Activated T-cell treated with anti-CD3 and anti-CD28 coated beads, Interleukin-2, amount 50 U/mL, for 4 hours (primary cell): ENCODE measurements around the gene NAA15. TPM values are rescaled to one million over a fixed set of nuclear protein-coding genes. Genes with fewer than 3 reads are reported as not detected.

ENCODE experiments used
- ATAC-seq, 2 donors: fragments of 200-7000 bp; cut with Tn5 transposase; one replicate each; pipeline ENCODE4 v1.10.0; 2021
- DNase-seq: peaks from one replicate; pipeline ENCODE4 v3.0.0-alpha.2; 2020
- H3K27me3 Mint-ChIP-seq: one replicate; pipeline ENCODE4 v1.8.0; 2021; ENCODE audit warnings: low read depth, mixed read lengths
- H3K36me3 Mint-ChIP-seq: one replicate; pipeline ENCODE4 v1.8.0; 2022; ENCODE audit warnings: mixed read lengths; ENCODE audit not compliant: insufficient read depth
- H3K4me1 Mint-ChIP-seq: one replicate; pipeline ENCODE4 v1.8.0; 2021; ENCODE audit warnings: low read depth, mixed read lengths
- H3K4me3 Mint-ChIP-seq: one replicate; pipeline ENCODE4 v1.8.0; 2021; ENCODE audit warnings: mild to moderate bottlenecking, moderate library complexity, mixed read lengths
- H3K9me3 Mint-ChIP-seq: one replicate; pipeline ENCODE4 v1.8.0; 2021; ENCODE audit warnings: mixed read lengths
- total RNA-seq, 3 donors: library from RNA; stranded (reverse); gene quantifications; one replicate each; pipeline ENCODE4 v1.2.1, GENCODE V29; 2021

Gene NAA15
- total RNA-seq, 3 donors from 2014 or later, result 137 to 149 (median 144) TPM

DNA sequence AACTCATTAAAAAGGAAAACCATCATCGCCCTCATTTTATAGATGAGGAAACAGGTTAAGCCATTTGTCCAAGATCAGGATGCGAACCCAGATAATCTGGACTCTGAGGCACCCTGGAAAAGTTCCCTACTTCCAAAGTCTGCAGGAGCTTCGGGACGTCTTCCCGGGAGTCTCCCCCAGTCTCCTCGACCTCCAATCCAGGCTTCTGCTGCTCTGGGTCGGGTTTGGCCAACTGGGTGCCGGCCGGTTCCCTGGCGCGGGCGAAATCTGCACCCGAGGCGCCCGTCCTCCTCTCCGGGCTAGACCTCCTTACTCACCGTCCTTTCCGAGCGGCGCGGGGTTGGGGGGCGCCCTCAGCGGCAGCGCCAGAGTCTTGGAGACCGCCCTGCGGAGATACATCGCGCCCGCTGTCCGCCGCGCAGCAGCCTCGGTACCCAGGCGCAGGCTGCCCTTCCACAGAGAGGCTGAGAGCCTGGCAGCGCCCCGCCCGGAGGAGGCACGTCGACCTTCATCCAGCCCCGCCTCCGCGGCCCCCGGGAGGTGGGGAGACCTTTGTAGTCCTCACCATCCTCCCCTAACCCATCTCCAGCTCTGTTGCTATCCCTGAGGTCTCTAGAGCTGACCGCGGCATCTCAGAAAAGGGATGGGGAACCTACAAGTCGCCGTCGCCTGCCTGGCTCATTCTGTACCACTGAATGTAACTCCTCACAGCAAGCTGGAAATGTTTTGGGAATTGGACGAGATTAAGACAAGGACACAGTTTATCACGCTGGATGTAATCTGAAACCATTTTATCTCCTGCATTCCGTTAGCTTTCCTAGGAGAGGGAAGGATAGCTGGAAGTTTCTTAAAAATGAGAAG, 21.3 kb upstream of the NAA15 start, which contains the start of gene MGARP:
TSS of gene MGARP (minus strand) at position 466 of the 861 bp plus-strand sequence. CDS start at position 399, 67 bp downstream.
- peaks cover 47% of the 10 kb centered on the region for H3K27me3 Mint-ChIP-seq
- H3K4me1 Mint-ChIP-seq, result peaks cover 11% of the 10 kb centered on the region
- DNase-seq, result peak; percentile 16
- peak; percentile 81 to 87 for ATAC-seq
- H3K4me3 Mint-ChIP-seq, result peak within 1 kb of the TSS; percentile 76
- peaks cover 4% of the 10 kb centered on the region for H3K9me3 Mint-ChIP-seq
- peaks cover 4% of the 10 kb centered on the region for H3K36me3 Mint-ChIP-seq

DNA sequence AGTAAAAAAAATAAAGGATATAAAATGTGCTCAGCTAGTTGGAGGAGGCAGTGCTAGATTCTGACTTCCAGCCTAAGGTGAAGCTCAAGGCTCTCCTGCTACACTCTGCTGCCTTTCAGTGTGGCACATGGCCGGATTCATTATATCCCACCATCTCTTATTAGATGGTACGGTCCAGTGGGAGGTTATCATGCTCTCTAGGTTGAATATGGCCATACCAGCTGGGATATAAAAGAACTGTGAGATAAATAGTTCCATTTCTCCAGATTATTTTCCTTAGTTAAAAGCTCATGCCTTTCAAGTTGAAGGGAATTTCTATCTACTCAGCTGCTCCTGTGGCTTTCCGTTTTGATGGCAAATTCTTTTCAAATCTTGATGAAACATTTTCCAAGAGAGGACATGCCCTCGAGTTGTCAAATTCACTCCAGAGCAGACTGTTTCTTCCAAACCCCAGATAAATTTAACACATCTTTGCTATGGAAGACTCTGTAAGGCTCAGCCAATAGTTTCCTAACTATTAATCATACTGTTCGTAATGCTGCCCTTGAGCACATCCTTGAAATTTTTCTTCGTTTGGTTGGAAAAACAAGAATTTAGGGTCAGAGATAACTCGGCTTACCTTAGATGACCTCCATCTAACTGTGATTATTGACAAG, 19.1 kb upstream of the NAA15 start:
- peaks cover 36% of the 10 kb centered on the region for H3K27me3 Mint-ChIP-seq
- DNase-seq (no peak), ATAC-seq (no peak)
- H3K36me3 Mint-ChIP-seq, result peaks cover 4% of the 10 kb centered on the region
- peaks cover 11% of the 10 kb centered on the region for H3K4me1 Mint-ChIP-seq
- peaks cover 4% of the 10 kb centered on the region for H3K9me3 Mint-ChIP-seq
- H3K4me3 Mint-ChIP-seq, result no peak overlapping the region

DNA sequence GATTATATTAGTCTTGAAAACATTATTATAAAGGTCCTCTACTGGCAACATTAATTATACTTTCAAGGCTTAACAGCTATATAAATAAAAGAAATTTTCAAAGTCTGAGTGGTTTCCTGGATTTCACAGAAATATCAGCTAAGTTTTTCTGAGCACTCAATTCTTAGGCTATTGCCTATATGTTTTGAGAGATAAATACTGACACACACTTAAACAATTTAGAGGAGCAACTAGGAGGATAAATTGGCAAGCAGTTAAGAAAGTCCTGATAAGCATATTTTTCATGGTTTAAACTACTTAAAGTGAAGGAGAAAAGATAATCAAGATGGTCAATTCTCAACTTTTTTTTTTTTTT, 18.6 kb upstream of the NAA15 start:
- Mint-ChIP-seq H3K27me3 (peaks cover 33% of the 10 kb centered on the region), H3K9me3 (peaks cover 4% of the 10 kb centered on the region), H3K4me3 (no peak overlapping the region), H3K4me1 (peaks cover 11% of the 10 kb centered on the region), H3K36me3 (peaks cover 4% of the 10 kb centered on the region)
- no peak for DNase-seq
- no peak for ATAC-seq

DNA sequence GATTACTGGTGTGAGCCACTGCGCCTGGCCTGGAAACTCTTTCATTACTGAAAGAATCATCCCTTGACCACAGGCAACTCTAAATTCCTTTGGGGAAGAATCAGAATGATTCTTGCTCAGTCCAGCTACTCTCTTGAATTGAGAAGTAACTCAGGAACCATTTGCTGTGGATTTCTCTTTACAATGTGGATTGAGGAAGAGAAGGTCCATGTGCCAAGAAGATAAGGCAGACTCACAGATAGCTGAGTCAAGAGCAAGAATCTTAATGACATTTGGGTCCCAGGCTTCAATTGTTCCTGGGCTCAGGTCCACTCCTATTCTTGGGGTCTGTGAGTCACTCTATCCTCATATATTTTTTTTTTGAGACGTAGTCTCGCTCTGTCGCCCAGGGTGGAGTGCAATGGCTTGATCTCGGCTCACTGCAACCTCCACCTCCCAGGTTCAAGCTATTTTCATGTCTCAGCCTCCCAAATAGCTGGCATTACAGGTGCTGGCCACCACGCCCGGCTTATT, 15.1 kb upstream of the NAA15 start:
- peaks cover 2% of the 10 kb centered on the region for H3K4me1 Mint-ChIP-seq
- H3K36me3 Mint-ChIP-seq, result peaks cover 15% of the 10 kb centered on the region
- H3K9me3 Mint-ChIP-seq, result peaks cover 4% of the 10 kb centered on the region
- peaks cover under 1% of the 10 kb centered on the region for H3K27me3 Mint-ChIP-seq
- no peak for DNase-seq
- ATAC-seq, result no peak
- H3K4me3 Mint-ChIP-seq, result no peak overlapping the region

DNA sequence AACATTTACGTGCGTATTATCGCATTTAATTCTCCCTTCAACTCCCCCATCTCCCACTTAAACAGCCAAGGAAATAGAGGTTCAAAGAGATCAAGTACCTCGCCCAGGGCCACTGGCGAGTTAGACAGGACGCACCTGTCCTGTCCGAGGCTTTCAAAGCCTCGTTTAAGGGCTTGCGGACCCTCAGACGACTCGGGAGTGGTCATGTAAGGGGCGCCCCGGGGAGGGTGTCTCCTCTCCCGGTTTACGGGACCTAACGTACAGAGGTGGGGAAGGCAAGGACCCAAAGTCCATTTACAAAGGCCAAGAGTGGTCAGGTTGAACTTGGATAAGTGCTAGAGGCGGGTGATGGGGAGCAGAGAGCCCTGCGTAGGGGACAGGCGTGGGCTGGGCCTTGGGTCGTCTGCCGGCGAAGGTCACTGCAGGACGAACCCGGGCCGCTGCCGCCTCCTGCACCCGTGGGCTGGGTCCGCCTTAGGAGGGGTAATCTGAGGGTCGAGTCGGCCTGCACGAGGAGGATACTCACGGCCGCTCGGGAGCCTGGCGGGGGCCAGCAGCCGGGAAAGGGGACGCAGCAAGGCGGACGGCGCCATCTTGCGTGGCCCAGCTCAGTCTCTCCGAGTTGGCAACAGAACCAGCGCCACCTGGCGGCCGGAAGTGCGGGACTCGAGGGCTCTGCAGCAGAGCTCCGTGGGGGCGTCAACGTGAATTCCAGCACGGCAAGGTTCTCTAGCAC, 5.9 kb upstream of the NAA15 start:
- no peaks in the 10 kb centered on the region for H3K9me3 Mint-ChIP-seq
- no peaks in the 10 kb centered on the region for H3K27me3 Mint-ChIP-seq
- DNase-seq (peak; percentile 100), ATAC-seq (peak; percentile 95 to 98)
- H3K36me3 Mint-ChIP-seq, result peaks cover 3% of the 10 kb centered on the region
- H3K4me1 Mint-ChIP-seq, result peaks cover 29% of the 10 kb centered on the region
- peak overlapping the region; percentile 98 for H3K4me3 Mint-ChIP-seq

DNA sequence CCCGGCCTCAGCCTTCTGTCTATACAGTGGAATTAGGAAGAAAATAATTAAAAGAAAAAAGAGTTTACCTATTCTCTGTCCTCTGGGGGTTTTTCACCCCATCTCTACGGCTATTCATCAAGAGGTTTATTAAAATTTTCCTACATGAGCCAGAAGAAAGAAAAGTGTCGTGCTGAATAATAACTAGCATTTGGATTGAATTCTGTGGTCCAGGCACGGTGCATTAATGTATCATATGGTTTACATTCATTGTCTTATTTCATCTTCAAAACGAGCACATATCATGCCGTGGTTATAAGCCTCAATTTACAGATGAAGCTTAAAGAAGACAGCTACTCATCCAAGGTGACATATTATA, 5.4 kb upstream of the NAA15 start:
- Mint-ChIP-seq H3K36me3 (peaks cover 2% of the 10 kb centered on the region), H3K9me3 (no peaks in the 10 kb centered on the region), H3K4me3 (peak overlapping the region; percentile 98), H3K27me3 (no peaks in the 10 kb centered on the region), H3K4me1 (peaks cover 34% of the 10 kb centered on the region)
- ATAC-seq (peak; percentile 6 to 16), DNase-seq (no peak)

DNA sequence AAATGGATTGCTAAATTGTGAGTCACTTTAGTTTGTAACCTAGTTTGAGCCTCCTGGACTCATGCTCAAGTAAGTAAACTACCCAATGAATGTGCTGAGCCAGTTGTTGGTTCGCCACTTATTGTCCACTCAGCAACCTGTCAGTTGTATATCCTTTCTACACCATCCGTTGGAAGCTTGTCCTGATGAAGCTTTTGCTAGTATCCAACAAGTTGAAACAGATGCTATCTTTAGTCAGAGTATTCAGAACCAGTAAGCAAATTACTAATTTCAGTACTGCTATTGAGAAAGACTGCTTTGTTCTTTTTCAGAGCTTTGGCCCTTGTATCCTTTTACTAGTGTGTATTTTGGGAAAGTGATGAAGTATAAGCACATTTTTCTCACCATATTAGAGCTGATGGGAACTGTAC, 4.3 kb upstream of the NAA15 start:
- no peak for ATAC-seq
- no peak overlapping the region for H3K4me3 Mint-ChIP-seq
- peaks cover 36% of the 10 kb centered on the region for H3K4me1 Mint-ChIP-seq

DNA sequence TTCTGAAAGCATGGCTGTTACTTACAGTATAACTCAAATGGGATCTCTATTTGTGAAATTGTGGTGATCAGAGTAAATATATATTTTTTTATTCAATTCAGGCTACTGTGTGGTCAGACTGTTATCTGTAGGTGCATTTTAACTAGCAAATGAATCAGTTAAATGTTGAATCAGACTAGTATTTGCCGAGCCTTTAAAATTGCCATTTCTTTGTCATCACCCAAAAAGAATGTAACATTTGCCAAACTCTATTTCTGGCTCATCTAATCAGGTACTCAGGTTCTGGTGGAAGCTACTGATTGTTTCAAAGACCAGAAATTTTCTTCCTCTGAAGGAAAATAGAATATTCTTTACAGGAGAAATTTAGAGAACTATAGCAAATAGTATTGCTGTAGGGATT, 1.8 kb upstream of the NAA15 start:
- H3K27me3 Mint-ChIP-seq, result no peaks in the 10 kb centered on the region
- H3K4me3 Mint-ChIP-seq, result peak overlapping the region; percentile 16
- no peak for DNase-seq
- H3K9me3 Mint-ChIP-seq, result no peaks in the 10 kb centered on the region
- no peak for ATAC-seq
- peaks cover 48% of the 10 kb centered on the region for H3K4me1 Mint-ChIP-seq
- peaks cover 10% of the 10 kb centered on the region for H3K36me3 Mint-ChIP-seq

More for the DNA sequence above, 4.3 kb upstream of the NAA15 start:
- Mint-ChIP-seq H3K36me3 (peaks cover 4% of the 10 kb centered on the region), H3K27me3 (no peaks in the 10 kb centered on the region), H3K9me3 (no peaks in the 10 kb centered on the region)
- DNase-seq, result no peak

DNA sequence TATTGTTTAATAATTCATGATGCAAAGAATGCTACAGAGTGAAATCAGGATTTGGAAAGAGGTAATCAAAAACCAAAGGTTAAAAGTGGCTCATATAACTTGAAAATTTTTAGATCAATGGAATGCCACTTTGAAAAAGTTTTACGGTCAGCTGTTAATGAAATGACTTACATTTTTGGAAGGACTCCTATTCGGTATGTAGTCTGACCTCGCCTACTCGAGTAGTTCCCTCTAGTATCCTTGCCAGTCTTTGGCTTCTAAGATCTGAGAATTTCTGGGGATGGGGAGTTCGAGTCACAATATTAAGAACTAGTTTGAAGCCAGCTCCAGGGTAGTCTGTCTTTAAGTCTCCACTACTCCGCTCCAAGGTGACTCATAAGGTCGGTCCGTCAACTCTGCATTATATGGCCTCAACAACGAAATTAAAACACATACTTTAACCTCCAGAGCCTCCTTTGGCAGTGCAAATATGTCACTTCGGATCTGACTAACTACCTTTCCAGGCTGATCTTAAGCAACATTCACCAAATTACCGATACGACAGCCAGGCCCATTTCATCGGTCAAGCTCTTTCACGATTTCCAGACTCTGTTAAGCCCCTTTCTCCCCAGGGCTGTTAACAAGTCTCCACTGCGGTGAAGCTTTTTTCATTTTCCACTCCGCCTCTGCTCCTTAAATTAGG, 733 bp upstream of the NAA15 start:
- H3K9me3 Mint-ChIP-seq, result peaks cover 5% of the 10 kb centered on the region
- ATAC-seq (peak; percentile 15 to 39), DNase-seq (no peak)
- H3K27me3 Mint-ChIP-seq, result no peaks in the 10 kb centered on the region
- peaks cover 21% of the 10 kb centered on the region for H3K36me3 Mint-ChIP-seq
- peak overlapping the region; percentile 100 for H3K4me3 Mint-ChIP-seq
- H3K4me1 Mint-ChIP-seq, result peaks cover 55% of the 10 kb centered on the region

DNA sequence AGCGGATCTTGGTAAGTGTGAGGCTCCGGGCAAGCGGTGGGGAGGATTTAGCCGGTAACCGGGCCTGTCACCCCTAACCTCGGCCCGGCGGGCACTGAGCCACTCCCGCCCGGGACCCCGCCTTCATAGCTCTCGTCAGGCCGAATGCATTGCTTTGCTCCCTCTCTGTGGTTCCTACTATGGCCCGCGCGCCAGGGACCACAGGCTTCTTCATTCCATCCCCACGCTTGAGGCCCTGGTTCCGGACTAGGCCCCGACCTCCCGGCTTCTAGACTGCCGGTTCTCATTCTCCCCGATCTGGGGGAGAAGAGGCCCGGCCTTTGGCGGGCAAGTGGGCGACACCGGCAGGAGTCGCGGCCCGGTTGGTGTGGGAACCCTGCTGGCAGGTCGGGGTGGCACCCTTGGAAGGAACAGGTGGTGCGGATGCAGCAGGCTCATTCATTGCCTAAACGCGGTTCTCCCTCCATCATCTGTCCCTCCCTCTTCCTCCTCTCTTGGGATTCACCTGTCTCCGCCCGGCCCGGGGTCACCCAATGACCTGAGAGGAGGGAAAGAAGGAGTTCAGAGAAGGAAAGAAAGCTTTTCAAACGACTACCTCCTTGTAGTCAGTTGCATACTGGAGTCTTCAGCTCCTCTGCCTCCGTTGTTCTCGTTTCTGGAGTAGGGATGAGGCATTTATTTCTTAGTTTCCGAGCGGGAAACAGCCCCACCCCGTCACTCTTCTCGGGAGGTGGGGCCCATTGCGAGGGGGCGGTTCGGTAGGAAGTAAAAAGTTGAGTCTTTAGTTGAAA, 711 bp downstream of the NAA15 start, which contains the start of gene NDUFC1:
TSS of gene NDUFC1 (minus strand) at position 657 of the 791 bp plus-strand sequence. CDS start 6,679 bp downstream, outside the sequence.
- Mint-ChIP-seq H3K27me3 (no peaks in the 10 kb centered on the region), H3K4me3 (peak within 1 kb of the TSS; percentile 100), H3K9me3 (peaks cover 5% of the 10 kb centered on the region), H3K36me3 (peaks cover 27% of the 10 kb centered on the region), H3K4me1 (peaks cover 56% of the 10 kb centered on the region)
- peak; percentile 50 for DNase-seq
- peak; percentile 50 to 51 for ATAC-seq

DNA sequence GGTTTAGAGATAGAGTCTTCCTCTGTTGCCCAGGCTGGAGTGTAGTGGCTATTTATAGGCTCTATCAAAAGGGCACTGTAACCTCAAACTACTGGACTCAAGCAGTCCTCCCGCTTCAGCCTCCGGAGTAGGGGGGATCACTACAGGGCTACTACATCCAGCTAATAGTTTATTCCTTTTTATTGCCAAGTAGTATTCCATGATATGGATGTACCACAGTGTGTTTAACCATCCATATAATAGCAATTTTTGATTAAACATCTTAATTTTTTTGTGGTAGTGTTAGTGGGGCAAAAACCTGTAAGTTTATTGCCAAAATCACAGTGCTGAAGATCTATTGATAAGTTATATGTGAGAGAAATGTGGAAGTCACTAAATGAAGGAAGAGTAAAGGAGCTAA, 3.6 kb downstream of the NAA15 start:
- H3K27me3 Mint-ChIP-seq, result no peaks in the 10 kb centered on the region
- peak overlapping the region; percentile 28 for H3K4me3 Mint-ChIP-seq
- peaks cover 27% of the 10 kb centered on the region for H3K36me3 Mint-ChIP-seq
- DNase-seq (no peak), ATAC-seq (no peak)
- peaks cover 65% of the 10 kb centered on the region for H3K4me1 Mint-ChIP-seq
- H3K9me3 Mint-ChIP-seq, result peaks cover 5% of the 10 kb centered on the region

DNA sequence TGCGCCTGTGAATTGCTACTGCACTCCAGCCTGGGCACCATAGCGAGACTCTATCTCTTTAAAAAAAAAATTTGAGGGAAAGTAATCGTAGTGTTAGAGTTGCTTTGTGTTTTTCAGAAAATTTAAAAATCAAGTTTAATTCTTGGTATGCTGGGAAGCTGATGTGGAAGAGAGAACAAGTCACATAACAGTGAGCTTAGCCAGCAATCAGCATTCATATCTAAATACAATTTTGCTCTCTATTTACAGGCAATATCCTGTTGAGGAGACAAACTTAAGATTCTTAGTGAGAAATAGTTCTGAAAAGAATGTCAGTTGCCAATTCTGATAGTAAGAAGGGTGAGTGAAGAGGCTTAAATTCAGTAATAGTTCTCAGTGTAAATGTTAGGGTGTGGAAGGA, 10.6 kb downstream of the NAA15 start:
- no peak for ATAC-seq
- no peak for DNase-seq
- Mint-ChIP-seq H3K9me3 (no peaks in the 10 kb centered on the region), H3K27me3 (no peaks in the 10 kb centered on the region), H3K4me1 (peaks cover 75% of the 10 kb centered on the region), H3K4me3 (no peak overlapping the region), H3K36me3 (peaks cover 4% of the 10 kb centered on the region)
